ENCODE results near the gene CAST. TPM values are rescaled to one million over a fixed set of nuclear protein-coding genes. Genes with fewer than 3 reads are reported as not detected.

The CAST gene
- polyA plus RNA-seq, 3 donors from 2014 or later = 24.0 to 133 (median 59.9) TPM

GRCh38 chr5:96691503-96692303, 29.5 kb downstream of the CAST start:
- DNase-seq = no peak
- Mint-ChIP-seq H3K27me3 (ENCODE audit: low read depth in 3 of 3) (no peaks in the 10 kb centered on the region), H3K4me3 (no peak overlapping the region), H3K36me3 (no peaks in the 10 kb centered on the region), H3K9me3 (no peaks in the 10 kb centered on the region), H3K27ac (peak overlapping the region in 5 of 6 donors; percentile 21 to 67 (median 22)), H3K4me1 (peaks cover 39 to 55% of the 10 kb centered on the region in 2 donors)

- H3K9me3 Mint-ChIP-seq = no peaks in the 10 kb centered on the region
- H3K4me1 Mint-ChIP-seq = peaks cover 31 to 48% of the 10 kb centered on the region in 2 donors
- no peak overlapping the region for H3K4me3 Mint-ChIP-seq
Measured at GRCh38 chr5:96692441-96692840, 30.3 kb downstream of the CAST start.

GRCh38 chr5:96699186-96699820, 37.1 kb downstream of the CAST start:
- Mint-ChIP-seq H3K4me1 (peaks cover 29 to 45% of the 10 kb centered on the region in 2 donors), H3K9me3 (no peaks in the 10 kb centered on the region), H3K4me3 (no peak overlapping the region), H3K27ac (peak overlapping the region; percentile 5 to 90 (median 59)), H3K27me3 (ENCODE audit: low read depth in 3 of 3) (peaks cover 0 to 3% (median 0%) of the 10 kb centered on the region in 3 donors), H3K36me3 (peaks cover 4 to 17% (median 10%) of the 10 kb centered on the region in 3 donors)
- DNase-seq = no peak

More at GRCh38 chr5:96692441-96692840, 30.3 kb downstream of the CAST start:
- Mint-ChIP-seq H3K36me3 (peaks cover 3% of the 10 kb centered on the region in 3 donors), H3K27ac (peak overlapping the region in 4 of 6 donors; percentile 3 to 57 (median 32)), H3K27me3 (ENCODE audit: low read depth in 3 of 3) (no peaks in the 10 kb centered on the region)
- DNase-seq = no peak

GRCh38 chr5:96702503-96703383, 40.6 kb downstream of the CAST start:
- Mint-ChIP-seq H3K27me3 (ENCODE audit: low read depth in 3 of 3) (peaks cover 2 to 3% (median 2%) of the 10 kb centered on the region in 3 donors), H3K4me1 (peaks cover 48 to 73% of the 10 kb centered on the region in 2 donors), H3K27ac (peak overlapping the region; percentile 89 to 99 (median 94)), H3K4me3 (peak overlapping the region; percentile 87 to 95 (median 87)), H3K9me3 (no peaks in the 10 kb centered on the region), H3K36me3 (peaks cover 0 to 11% (median 5%) of the 10 kb centered on the region in 3 donors)
- peak; percentile 68 to 73 (median 69) for DNase-seq

GRCh38 chr5:96703384-96703920, 41.3 kb downstream of the CAST start:
- Mint-ChIP-seq H3K4me3 (peak overlapping the region; percentile 87 to 95 (median 87)), H3K9me3 (no peaks in the 10 kb centered on the region), H3K4me1 (peaks cover 52 to 75% of the 10 kb centered on the region in 2 donors)

GRCh38 chr5:96703995-96704394, 41.8 kb downstream of the CAST start:
- H3K4me1 Mint-ChIP-seq = peaks cover 56 to 79% of the 10 kb centered on the region in 2 donors

More at GRCh38 chr5:96703384-96703920, 41.3 kb downstream of the CAST start:
- no peak for DNase-seq
- Mint-ChIP-seq H3K27ac (peak overlapping the region; percentile 89 to 99 (median 94)), H3K27me3 (ENCODE audit: low read depth in 3 of 3) (peaks cover 2 to 3% (median 2%) of the 10 kb centered on the region in 3 donors), H3K36me3 (peaks cover 0 to 4% (median under 1%) of the 10 kb centered on the region in 3 donors)

GRCh38 chr5:96706433-96707111, 44.4 kb downstream of the CAST start:
- no peak overlapping the region for H3K4me3 Mint-ChIP-seq
- peaks cover 58 to 86% of the 10 kb centered on the region in 2 donors for H3K4me1 Mint-ChIP-seq
- H3K27me3 Mint-ChIP-seq (ENCODE audit: low read depth in 3 of 3) = peaks cover 2 to 3% (median 2%) of the 10 kb centered on the region in 3 donors
- H3K27ac Mint-ChIP-seq = peak overlapping the region; percentile 4 to 71 (median 48)
- H3K36me3 Mint-ChIP-seq = no peaks in the 10 kb centered on the region
- no peak for DNase-seq
- no peaks in the 10 kb centered on the region for H3K9me3 Mint-ChIP-seq

More at GRCh38 chr5:96703995-96704394, 41.8 kb downstream of the CAST start:
- peak overlapping the region; percentile 45 to 95 (median 87) for H3K4me3 Mint-ChIP-seq
- H3K27ac Mint-ChIP-seq = peak overlapping the region; percentile 89 to 99 (median 94)
- H3K36me3 Mint-ChIP-seq = peaks cover 0 to 4% (median 0%) of the 10 kb centered on the region in 3 donors
- peaks cover 2 to 3% (median 2%) of the 10 kb centered on the region in 3 donors for H3K27me3 Mint-ChIP-seq (ENCODE audit: low read depth in 3 of 3)
- H3K9me3 Mint-ChIP-seq = no peaks in the 10 kb centered on the region
- DNase-seq = no peak

GRCh38 chr5:96708600-96708999, 46.4 kb downstream of the CAST start:
- H3K27ac Mint-ChIP-seq = peak overlapping the region in 5 of 6 donors; percentile 28 to 64 (median 32)

GRCh38 chr5:96709152-96709821, 47.1 kb downstream of the CAST start:
- Mint-ChIP-seq H3K4me1 (peaks cover 52 to 80% of the 10 kb centered on the region in 2 donors), H3K27ac (peak overlapping the region in 2 of 6 donors; percentile 46 to 64), H3K36me3 (peaks cover 0 to 4% (median 0%) of the 10 kb centered on the region in 3 donors), H3K9me3 (no peaks in the 10 kb centered on the region), H3K27me3 (ENCODE audit: low read depth in 3 of 3) (peaks cover 0 to 2% (median 2%) of the 10 kb centered on the region in 3 donors), H3K4me3 (no peak overlapping the region)
- DNase-seq = no peak

More at GRCh38 chr5:96708600-96708999, 46.4 kb downstream of the CAST start:
- no peak for DNase-seq
- H3K4me1 Mint-ChIP-seq = peaks cover 56 to 83% of the 10 kb centered on the region in 2 donors
- peaks cover 0 to 4% (median 0%) of the 10 kb centered on the region in 3 donors for H3K36me3 Mint-ChIP-seq
- peaks cover 0 to 2% (median 2%) of the 10 kb centered on the region in 3 donors for H3K27me3 Mint-ChIP-seq (ENCODE audit: low read depth in 3 of 3)
- H3K4me3 Mint-ChIP-seq = no peak overlapping the region
- H3K9me3 Mint-ChIP-seq = no peaks in the 10 kb centered on the region

- no peak for DNase-seq
- Mint-ChIP-seq H3K27ac (peak overlapping the region; percentile 36 to 81 (median 72)), H3K4me3 (no peak overlapping the region), H3K4me1 (peaks cover 65 to 86% of the 10 kb centered on the region in 2 donors), H3K36me3 (peaks cover 0 to 7% (median 3%) of the 10 kb centered on the region in 3 donors), H3K9me3 (no peaks in the 10 kb centered on the region), H3K27me3 (ENCODE audit: low read depth in 3 of 3) (peaks cover 2% of the 10 kb centered on the region in 3 donors)
Measured at GRCh38 chr5:96712100-96712746, 50.0 kb downstream of the CAST start.

- H3K4me3 Mint-ChIP-seq = peak overlapping the region in 3 of 5 donors; percentile 12 to 43 (median 17)
- H3K36me3 Mint-ChIP-seq = peaks cover 0 to 7% (median 4%) of the 10 kb centered on the region in 3 donors
- peak in 1 of 3 donors; percentile 7 for DNase-seq
- H3K9me3 Mint-ChIP-seq = no peaks in the 10 kb centered on the region
- peak overlapping the region; percentile 87 to 96 (median 92) for H3K27ac Mint-ChIP-seq
- peaks cover 65 to 87% of the 10 kb centered on the region in 2 donors for H3K4me1 Mint-ChIP-seq
- H3K27me3 Mint-ChIP-seq (ENCODE audit: low read depth in 3 of 3) = peaks cover 0 to 2% (median 0%) of the 10 kb centered on the region in 3 donors
Measured at GRCh38 chr5:96714450-96714849, 52.3 kb downstream of the CAST start.
